Loucy (cell line): ENCODE data around the gene ANGPTL2.

Experiments
- EZH2phosphoT487 ChIP-seq: fragments of 200-600 bp; IDR thresholded peaks from 2 replicates; pipeline ENCODE4 v1.6.1; 2018; ENCODE audit warnings: antibody characterized with exemption, mild to moderate bottlenecking, moderate library complexity, borderline replicate concordance
- TF ChIP-seq, protein P1 (sequence below): fragments of 200-600 bp; sonication (generic); conservative IDR thresholded peaks from 2 replicates; pipeline ENCODE4 v1.5.1; 2014; ENCODE audit warnings: mild to moderate bottlenecking, antibody characterized with exemption, low read length

DNA sequence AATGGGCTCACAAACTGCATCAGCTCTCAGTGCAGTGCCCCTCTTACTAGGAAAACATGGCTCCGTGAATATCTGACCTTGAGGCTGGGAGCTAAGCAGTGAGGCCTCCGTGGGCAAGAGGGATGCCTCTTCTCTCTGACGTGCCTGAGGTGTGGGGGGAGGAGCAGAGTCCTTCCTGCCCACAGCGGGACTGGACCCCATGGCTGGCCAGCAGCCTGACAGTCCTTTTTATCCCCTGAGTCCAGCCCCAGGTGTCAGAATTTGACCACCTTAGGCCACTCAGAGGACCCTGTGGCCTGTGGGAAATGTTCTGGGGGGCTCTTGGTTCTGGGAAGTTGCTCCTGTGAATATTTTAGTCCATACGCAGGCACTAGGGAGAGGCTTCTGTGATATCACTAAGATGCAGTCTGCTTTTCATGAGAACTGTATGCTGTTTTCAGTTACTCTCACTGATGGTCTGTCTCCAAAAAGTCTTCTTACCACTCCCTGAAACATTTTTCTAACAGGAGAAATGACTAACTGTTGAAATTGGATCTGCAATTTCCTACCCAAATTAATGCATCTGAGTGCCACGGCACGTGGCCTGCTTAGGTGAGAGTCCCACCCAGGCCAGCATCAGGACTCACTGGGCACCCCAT lies 23.4 kb downstream of the ANGPTL2 start:
- TF ChIP-seq, protein P1, sequence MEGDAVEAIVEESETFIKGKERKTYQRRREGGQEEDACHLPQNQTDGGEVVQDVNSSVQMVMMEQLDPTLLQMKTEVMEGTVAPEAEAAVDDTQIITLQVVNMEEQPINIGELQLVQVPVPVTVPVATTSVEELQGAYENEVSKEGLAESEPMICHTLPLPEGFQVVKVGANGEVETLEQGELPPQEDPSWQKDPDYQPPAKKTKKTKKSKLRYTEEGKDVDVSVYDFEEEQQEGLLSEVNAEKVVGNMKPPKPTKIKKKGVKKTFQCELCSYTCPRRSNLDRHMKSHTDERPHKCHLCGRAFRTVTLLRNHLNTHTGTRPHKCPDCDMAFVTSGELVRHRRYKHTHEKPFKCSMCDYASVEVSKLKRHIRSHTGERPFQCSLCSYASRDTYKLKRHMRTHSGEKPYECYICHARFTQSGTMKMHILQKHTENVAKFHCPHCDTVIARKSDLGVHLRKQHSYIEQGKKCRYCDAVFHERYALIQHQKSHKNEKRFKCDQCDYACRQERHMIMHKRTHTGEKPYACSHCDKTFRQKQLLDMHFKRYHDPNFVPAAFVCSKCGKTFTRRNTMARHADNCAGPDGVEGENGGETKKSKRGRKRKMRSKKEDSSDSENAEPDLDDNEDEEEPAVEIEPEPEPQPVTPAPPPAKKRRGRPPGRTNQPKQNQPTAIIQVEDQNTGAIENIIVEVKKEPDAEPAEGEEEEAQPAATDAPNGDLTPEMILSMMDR: no peak
- TF ChIP-seq EZH2phosphoT487: no peak
